ENCODE measurements around the gene TCF4. TPM values are rescaled to one million over a fixed set of nuclear protein-coding genes. Genes with fewer than 3 reads are reported as not detected.

TCF4 gene
- total and polyA plus RNA-seq, 8 donors = 5.1 to 187 (median 39.9) TPM

- no peak for TF ChIP-seq CTCF (IDR thresholded peaks at IDR 0.05)
- DNase-seq = no peak
Observed at GRCh38 chr18:55361492-55362250, 226.3 kb downstream of the TCF4 start.

GRCh38 chr18:55360061-55360460, 227.9 kb downstream of the TCF4 start:
- H3K27ac ChIP-seq = no peak overlapping the region
- no peaks in the 10 kb centered on the region for H3K9me3 ChIP-seq
- 94 to 100% (median 98%) methylated on average over 1 of the region's 1 CpG for WGBS, 5 donors
- H3K36me3 ChIP-seq = no peaks in the 10 kb centered on the region
- no peak for TF ChIP-seq EP300 (IDR thresholded peaks at IDR 0.05)
- no peak for TF ChIP-seq POLR2A (IDR thresholded peaks at IDR 0.05)
- TF ChIP-seq CTCF (IDR thresholded peaks at IDR 0.05) = no peak
- no peak for TF ChIP-seq POLR2AphosphoS5 (IDR thresholded peaks at IDR 0.05)
- no peak overlapping the region for H3K4me3 ChIP-seq
- H3K4me1 ChIP-seq = peaks cover 0 to 5% (median 0%) of the 10 kb centered on the region in 4 donors
- intact Hi-C loops (cut with DNase I; ENCODE audit: low total_unique reads) = no loop called here
- DNase-seq = no peak
- H3K27me3 ChIP-seq = no peaks in the 10 kb centered on the region

More at GRCh38 chr18:55361492-55362250, 226.3 kb downstream of the TCF4 start:
- no peaks in the 10 kb centered on the region for H3K9me3 ChIP-seq
- H3K27ac ChIP-seq = no peak overlapping the region
- intact Hi-C loops (cut with DNase I; ENCODE audit: low total_unique reads) = no loop called here
- no peaks in the 10 kb centered on the region for H3K36me3 ChIP-seq
- WGBS, 5 donors = 90 to 92% (median 91%) methylated on average over 3 of the region's 3 CpGs
- H3K4me3 ChIP-seq = no peak overlapping the region
- H3K27me3 ChIP-seq = no peaks in the 10 kb centered on the region
- no peaks in the 10 kb centered on the region for H3K4me1 ChIP-seq

- TF ChIP-seq POLR2AphosphoS5 (IDR thresholded peaks at IDR 0.05) = no peak
- TF ChIP-seq CTCF (IDR thresholded peaks at IDR 0.05) = no peak
Observed at GRCh38 chr18:55356815-55357214, 231.2 kb downstream of the TCF4 start.

GRCh38 chr18:55355223-55355622, 232.8 kb downstream of the TCF4 start:
- Histone ChIP-seq H3K9me3 (no peaks in the 10 kb centered on the region), H3K27me3 (no peaks in the 10 kb centered on the region), H3K4me1 (peaks cover 0 to 12% (median 5%) of the 10 kb centered on the region in 4 donors), H3K27ac (no peak overlapping the region), H3K36me3 (no peaks in the 10 kb centered on the region), H3K4me3 (no peak overlapping the region)
- no peak for DNase-seq
- 71 to 80% (median 77%) methylated on average over 4 of the region's 4 CpGs for WGBS, 5 donors
- no peak for TF ChIP-seq POLR2AphosphoS5 (IDR thresholded peaks at IDR 0.05)
- TF ChIP-seq CTCF (IDR thresholded peaks at IDR 0.05) = no peak
- TF ChIP-seq POLR2A (IDR thresholded peaks at IDR 0.05) = no peak
- no peak for TF ChIP-seq EP300 (IDR thresholded peaks at IDR 0.05)
- intact Hi-C loops (cut with DNase I; ENCODE audit: low total_unique reads) = no loop called here

More at GRCh38 chr18:55356815-55357214, 231.2 kb downstream of the TCF4 start:
- H3K27me3 ChIP-seq = no peaks in the 10 kb centered on the region
- WGBS, 5 donors = 93 to 97% (median 95%) methylated on average over 3 of the region's 3 CpGs
- H3K9me3 ChIP-seq = no peaks in the 10 kb centered on the region
- DNase-seq = no peak
- intact Hi-C loops (cut with DNase I; ENCODE audit: low total_unique reads) = no loop called here
- H3K36me3 ChIP-seq = no peaks in the 10 kb centered on the region
- H3K4me3 ChIP-seq = no peak overlapping the region
- H3K27ac ChIP-seq = no peak overlapping the region
- peaks cover 0 to 12% (median 0%) of the 10 kb centered on the region in 4 donors for H3K4me1 ChIP-seq

Measured in stomach (tissue), 9 donors.